Adrenal gland (tissue), 5 donors: ENCODE results near the gene FAM193B.

ENCODE experiments used
- POLR2A ChIP-seq, 2 donors: fragments of 450-650 bp; IDR thresholded peaks; one replicate each; pipeline ENCODE4 v1.6.1; 2017; ENCODE audit warnings: antibody characterized with exemption in 2 of 2, mild to moderate bottlenecking in 2 of 2, moderate library complexity in 1 of 2
- TF ChIP-seq, protein P1 (sequence below), 6 experiments: fragments of 450-650 bp in 4 of 6; fragments of 200-600 bp in 2 of 6; sonication (generic) in 1 of 6; IDR thresholded peaks; 1 replicate in 5 of 6; 2 replicates in 1 of 6; pipeline versions ENCODE4 v1.5.1 to v1.8.0; 2016 to 2021; ENCODE audit warnings: antibody characterized with exemption in 6 of 6, mild to moderate bottlenecking in 2 of 6, moderate library complexity in 1 of 6
- donor health status: DM: no; HTN: no; CAD: no.

DNA sequence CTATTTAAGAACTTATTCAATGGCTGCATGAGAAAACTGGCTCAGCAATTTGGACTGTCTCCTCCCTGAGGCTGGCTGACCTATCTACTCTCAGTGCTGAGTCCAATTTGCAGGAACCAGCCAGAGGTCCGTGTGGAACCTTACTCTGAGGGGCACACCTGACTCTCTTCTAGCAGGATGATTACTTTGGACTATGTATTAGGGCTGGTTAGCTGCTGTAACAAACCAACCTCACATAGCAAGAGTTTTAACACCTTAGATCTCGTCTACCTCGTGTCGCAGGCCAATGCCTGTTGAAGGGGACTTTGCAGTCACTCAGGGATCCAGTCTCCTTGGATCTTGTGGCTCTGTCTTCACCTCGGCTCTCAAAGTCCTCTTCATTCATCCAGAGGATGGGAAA lies 3.4 kb upstream of the FAM193B start:
- no peak for TF ChIP-seq POLR2A (IDR thresholded peaks at IDR 0.05)
- TF ChIP-seq, protein P1, sequence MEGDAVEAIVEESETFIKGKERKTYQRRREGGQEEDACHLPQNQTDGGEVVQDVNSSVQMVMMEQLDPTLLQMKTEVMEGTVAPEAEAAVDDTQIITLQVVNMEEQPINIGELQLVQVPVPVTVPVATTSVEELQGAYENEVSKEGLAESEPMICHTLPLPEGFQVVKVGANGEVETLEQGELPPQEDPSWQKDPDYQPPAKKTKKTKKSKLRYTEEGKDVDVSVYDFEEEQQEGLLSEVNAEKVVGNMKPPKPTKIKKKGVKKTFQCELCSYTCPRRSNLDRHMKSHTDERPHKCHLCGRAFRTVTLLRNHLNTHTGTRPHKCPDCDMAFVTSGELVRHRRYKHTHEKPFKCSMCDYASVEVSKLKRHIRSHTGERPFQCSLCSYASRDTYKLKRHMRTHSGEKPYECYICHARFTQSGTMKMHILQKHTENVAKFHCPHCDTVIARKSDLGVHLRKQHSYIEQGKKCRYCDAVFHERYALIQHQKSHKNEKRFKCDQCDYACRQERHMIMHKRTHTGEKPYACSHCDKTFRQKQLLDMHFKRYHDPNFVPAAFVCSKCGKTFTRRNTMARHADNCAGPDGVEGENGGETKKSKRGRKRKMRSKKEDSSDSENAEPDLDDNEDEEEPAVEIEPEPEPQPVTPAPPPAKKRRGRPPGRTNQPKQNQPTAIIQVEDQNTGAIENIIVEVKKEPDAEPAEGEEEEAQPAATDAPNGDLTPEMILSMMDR (IDR thresholded peaks at IDR 0.05) = no peak
